Vagina (tissue), 2 donors: Measurements from ENCODE around the gene NCOA4. TPM values are rescaled to one million over a fixed set of nuclear protein-coding genes. Genes with fewer than 3 reads are reported as not detected.
"Not testable (repeated sequence)": the region's sequence is repeated elsewhere in the genome, so short reads cannot be mapped to it uniquely, and the experiment has no call there.

ENCODE experiments used
- DNase-seq, 2 donors: peaks; one replicate each; pipeline ENCODE4 v3.0.0-alpha.2; 2017; ENCODE audit errors: extremely low spot score in 2 of 2
- H3K27ac ChIP-seq: fragments of 200-600 bp; sonication (generic); one replicate; pipeline ENCODE4 v1.5.1; 2019
- H3K27me3 ChIP-seq: fragments of 200-600 bp; sonication (generic); one replicate; pipeline ENCODE4 v1.5.1; 2019
- H3K36me3 ChIP-seq, 2 donors: fragments of 200-600 bp; sonication (generic); one replicate each; pipeline ENCODE4 v1.5.1; 2017 to 2019
- H3K4me1 ChIP-seq: fragments of 200-600 bp; sonication (generic); one replicate; pipeline ENCODE4 v1.5.1; 2019
- H3K4me3 ChIP-seq, 2 donors: fragments of 200-600 bp; sonication (generic); 1 replicate in 1 of 2; 2 replicates in 1 of 2; pipeline ENCODE4 v1.5.1; 2016 to 2019
- H3K9me3 ChIP-seq: fragments of 200-600 bp; sonication (generic); one replicate; pipeline ENCODE4 v1.5.1; 2019
- CTCF ChIP-seq, 3 experiments: fragments of 450-650 bp in 2 of 3; fragments of 200-600 bp in 1 of 3; sonication (generic) in 1 of 3; IDR thresholded peaks; one replicate each; pipeline ENCODE4 v1.5.1; 2017 to 2019; ENCODE audit warnings: antibody characterized with exemption in 3 of 3, mild to moderate bottlenecking in 2 of 3, moderate library complexity in 2 of 3
- POLR2A ChIP-seq, 2 donors: fragments of 450-650 bp; IDR thresholded peaks; one replicate each; pipeline ENCODE4 v1.6.1; 2017; ENCODE audit warnings: antibody characterized with exemption in 2 of 2, mild to moderate bottlenecking in 2 of 2, moderate library complexity in 2 of 2
- POLR2AphosphoS5 ChIP-seq, 2 donors: sonication (generic); formaldehyde crosslinking; IDR thresholded peaks; one replicate each; pipeline ENCODE4 v1.9.0; 2017; ENCODE audit warnings: antibody characterized with exemption in 2 of 2, mild to moderate bottlenecking in 2 of 2, low read depth in 1 of 2; ENCODE audit not compliant: insufficient read depth in 1 of 2
- intact Hi-C: fragments of 100-400 bp; cut with DNase I; formaldehyde crosslinking; loops from one replicate; pipeline ENCODE4 v1.15.1; 2023
- total RNA-seq: library from RNA; depleted of rRNA; stranded (reverse); fragments of >200 nt; gene quantifications from one replicate; pipeline ENCODE4 v1.2.3, GENCODE V29; 2016

NCOA4 gene
- total RNA-seq, 1 donor from 2014 or later, result 110 TPM

- H3K27me3 ChIP-seq, result no peaks in the 10 kb centered on the region
- H3K4me3 ChIP-seq, result no peak overlapping the region
- no peak for DNase-seq
- H3K27ac ChIP-seq, result no peak overlapping the region
- peaks cover 4 to 86% of the 10 kb centered on the region in 2 donors for H3K36me3 ChIP-seq
- TF ChIP-seq POLR2A (IDR thresholded peaks at IDR 0.05) (no peak), CTCF (IDR thresholded peaks at IDR 0.05) (no peak), POLR2AphosphoS5 (IDR thresholded peaks at IDR 0.05; ENCODE audit: insufficient read depth in 1 of 2, low read depth in 1 of 2) (no peak)
- intact Hi-C loops, result no loop called here
- no peaks in the 10 kb centered on the region for H3K9me3 ChIP-seq
- no peaks in the 10 kb centered on the region for H3K4me1 ChIP-seq
These were observed 25.5 kb downstream of the NCOA4 start for GRCh38 chr10:46004963-46005362.

DNA sequence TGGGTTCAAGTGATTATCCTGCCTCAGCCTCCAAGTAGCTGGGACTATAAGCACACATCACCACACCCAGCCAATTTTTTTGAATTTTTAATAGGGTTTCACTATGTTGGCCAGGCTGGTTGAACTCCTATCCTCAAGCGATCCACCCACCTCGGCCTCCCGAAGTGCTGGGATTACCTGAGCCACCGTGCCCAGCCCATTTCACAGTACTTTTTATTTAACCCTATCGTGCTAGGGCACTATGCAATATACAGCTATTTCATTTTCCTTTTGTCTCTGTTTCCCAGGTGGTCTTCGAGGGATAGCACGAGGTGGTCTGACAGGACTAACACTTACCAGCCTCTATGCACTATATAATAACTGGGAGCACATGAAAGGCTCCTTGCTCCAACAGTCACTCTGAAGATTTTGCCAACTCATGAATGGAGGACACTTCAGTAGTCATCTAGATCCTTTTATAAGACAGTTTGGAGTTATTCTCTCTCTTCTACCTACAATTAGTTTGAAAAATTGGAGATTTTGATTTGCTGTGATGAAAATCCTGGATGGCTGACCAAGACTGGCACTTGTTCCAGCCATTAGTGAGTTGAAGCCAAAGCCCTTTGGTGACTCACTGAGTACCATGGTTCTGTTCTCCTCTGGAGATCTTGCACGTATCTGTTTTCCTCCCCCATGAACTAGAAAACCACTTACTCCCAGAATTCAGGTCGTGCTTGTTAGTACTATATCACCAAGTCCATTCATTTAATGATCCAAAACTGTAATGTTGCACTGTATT lies 27.3 kb downstream of the NCOA4 start:
- no peaks in the 10 kb centered on the region for H3K9me3 ChIP-seq
- no peak overlapping the region for H3K4me3 ChIP-seq
- H3K27ac ChIP-seq, result no peak overlapping the region
- H3K27me3 ChIP-seq, result no peaks in the 10 kb centered on the region
- intact Hi-C loops, result no loop called here
- H3K4me1 ChIP-seq, result no peaks in the 10 kb centered on the region
- peaks cover 4 to 83% of the 10 kb centered on the region in 2 donors for H3K36me3 ChIP-seq
- TF ChIP-seq POLR2A (IDR thresholded peaks at IDR 0.05) (no peak), CTCF (IDR thresholded peaks at IDR 0.05) (no peak), POLR2AphosphoS5 (IDR thresholded peaks at IDR 0.05; ENCODE audit: insufficient read depth in 1 of 2, low read depth in 1 of 2) (no peak)
- no peak for DNase-seq

DNA sequence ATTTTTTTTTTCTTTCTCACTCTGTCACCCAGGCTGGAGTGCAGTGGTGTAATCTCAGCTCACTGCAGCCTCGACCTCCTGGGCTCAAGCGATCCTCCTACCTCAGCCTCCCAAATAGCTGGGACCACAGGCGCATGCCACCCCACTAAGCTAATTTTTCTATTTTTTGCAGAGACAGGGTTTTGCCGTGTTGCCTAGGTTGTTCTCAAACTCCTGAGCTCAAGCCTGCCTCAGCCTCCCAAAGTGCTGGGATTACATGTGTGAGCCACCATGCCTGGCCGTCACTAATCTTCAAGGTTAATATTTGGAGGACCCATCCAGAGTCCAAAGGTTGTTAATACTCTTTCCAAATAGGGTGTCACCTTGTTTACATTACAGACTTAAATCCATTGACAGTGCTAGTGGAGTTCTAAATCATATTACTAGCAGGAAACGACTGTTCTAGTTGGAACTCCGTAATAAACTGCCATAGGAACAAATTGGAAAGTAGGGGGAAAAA lies 28.2 kb downstream of the NCOA4 start:
- H3K27ac ChIP-seq, H3K4me3 ChIP-seq, DNase-seq, intact Hi-C loops, H3K4me1 ChIP-seq, H3K9me3 ChIP-seq, H3K27me3 ChIP-seq: not testable (repeated sequence)
- peaks cover 4 to 74% of the 10 kb centered on the region in 2 donors for H3K36me3 ChIP-seq

- Histone ChIP-seq H3K9me3 (no peaks in the 10 kb centered on the region), H3K36me3 (peaks cover 4 to 66% of the 10 kb centered on the region in 2 donors), H3K27ac (no peak overlapping the region), H3K4me1 (no peaks in the 10 kb centered on the region), H3K4me3 (no peak overlapping the region), H3K27me3 (no peaks in the 10 kb centered on the region)
- intact Hi-C loops, result no loop called here
- DNase-seq, result no peak
- TF ChIP-seq CTCF (IDR thresholded peaks at IDR 0.05) (no peak), POLR2A (IDR thresholded peaks at IDR 0.05) (no peak), POLR2AphosphoS5 (IDR thresholded peaks at IDR 0.05; ENCODE audit: insufficient read depth in 1 of 2, low read depth in 1 of 2) (no peak)
These were observed 29.2 kb downstream of the NCOA4 start for GRCh38 chr10:46001187-46001756.

DNA sequence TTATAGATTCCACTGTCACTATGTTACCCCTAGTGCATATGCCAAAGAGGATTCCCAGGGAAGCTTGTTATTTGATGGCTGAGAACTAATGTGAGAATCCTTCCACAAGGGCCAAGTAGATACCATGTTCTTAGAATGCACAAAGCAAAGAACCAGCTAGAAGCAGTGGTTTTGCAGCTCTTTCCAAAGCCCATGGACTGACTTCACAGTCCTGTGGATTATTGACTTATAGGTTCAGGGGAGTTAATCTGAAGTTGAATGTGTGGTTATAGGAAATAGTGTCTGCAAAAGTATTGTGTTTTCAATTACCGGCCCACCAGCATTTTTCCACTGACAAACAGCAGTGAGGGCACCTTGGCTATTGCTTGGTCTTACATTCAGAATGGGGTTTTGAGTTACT lies 29.9 kb downstream of the NCOA4 start:
- intact Hi-C loops, result no loop called here
- no peak overlapping the region for H3K4me3 ChIP-seq
- TF ChIP-seq POLR2A (IDR thresholded peaks at IDR 0.05) (no peak), POLR2AphosphoS5 (IDR thresholded peaks at IDR 0.05; ENCODE audit: insufficient read depth in 1 of 2, low read depth in 1 of 2) (no peak), CTCF (IDR thresholded peaks at IDR 0.05) (no peak)
- DNase-seq, result no peak
- no peak overlapping the region for H3K27ac ChIP-seq
- no peaks in the 10 kb centered on the region for H3K4me1 ChIP-seq
- H3K27me3 ChIP-seq, result no peaks in the 10 kb centered on the region
- peaks cover 4 to 63% of the 10 kb centered on the region in 2 donors for H3K36me3 ChIP-seq
- no peaks in the 10 kb centered on the region for H3K9me3 ChIP-seq

DNA sequence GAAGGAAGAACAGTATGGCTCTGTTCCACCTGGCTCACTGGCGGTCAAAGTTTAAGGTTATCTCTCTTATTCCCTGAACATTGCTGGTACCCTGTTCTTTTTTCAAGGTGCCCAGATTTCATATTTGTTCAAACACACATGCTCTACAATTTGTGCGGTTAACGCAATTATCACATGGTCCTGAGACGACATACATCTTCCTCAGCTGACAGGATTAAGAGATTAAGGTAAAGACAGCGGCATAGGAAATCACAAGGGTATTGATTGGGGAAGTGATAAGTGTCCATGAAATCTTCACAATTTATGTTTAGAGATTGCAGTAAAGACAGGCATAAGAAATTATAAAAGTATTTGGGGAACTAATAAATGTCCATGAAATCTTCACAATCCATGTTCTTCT lies 30.5 kb downstream of the NCOA4 start:
- DNase-seq, H3K4me1 ChIP-seq, H3K4me3 ChIP-seq, intact Hi-C loops, H3K27ac ChIP-seq, H3K9me3 ChIP-seq, H3K27me3 ChIP-seq: not testable (repeated sequence)
- H3K36me3 ChIP-seq, result peaks cover 4 to 58% of the 10 kb centered on the region in 2 donors
